NCI-H1092 (cell line): ENCODE data around the gene CORO6.
A peak's percentile ranks its signal among the peaks of the same experiment; 100 is the strongest.

Experiments
- DNase-seq: peaks from one replicate; lab custom pipeline; 2025; lab: John Stamatoyannopoulos, UW

The CORO6 gene

GRCh38 chr17:29613352-29613837 lies 9.3 kb downstream of the CORO6 start:
- DNase-seq: no peak

GRCh38 chr17:29612404-29613280 lies 10.1 kb downstream of the CORO6 start:
- no peak for DNase-seq

- no peak for DNase-seq
Measured at GRCh38 chr17:29612094-29612403, 10.7 kb downstream of the CORO6 start.

GRCh38 chr17:29611351-29612093 lies 11.2 kb downstream of the CORO6 start:
- no peak for DNase-seq

- DNase-seq: no peak
Measured at GRCh38 chr17:29610395-29610794, 12.3 kb downstream of the CORO6 start.

- no peak for DNase-seq
Measured at GRCh38 chr17:29608986-29609385, 13.7 kb downstream of the CORO6 start.

GRCh38 chr17:29607557-29608195 lies 15.0 kb downstream of the CORO6 start:
- no peak for DNase-seq

GRCh38 chr17:29603109-29603674 lies 19.5 kb downstream of the CORO6 start:
- no peak for DNase-seq

- DNase-seq: no peak
Measured at GRCh38 chr17:29597361-29598172, 25.1 kb downstream of the CORO6 start.

- DNase-seq: no peak
Measured at GRCh38 chr17:29596811-29597210, 25.9 kb downstream of the CORO6 start.

GRCh38 chr17:29595943-29596774 lies 26.6 kb downstream of the CORO6 start:
- no peak for DNase-seq

GRCh38 chr17:29595107-29595942 lies 27.4 kb downstream of the CORO6 start:
- DNase-seq: no peak

GRCh38 chr17:29594519-29595090 lies 28.1 kb downstream of the CORO6 start:
- no peak for DNase-seq

- peak; percentile 12 for DNase-seq
Measured at GRCh38 chr17:29593591-29594518, 28.9 kb downstream of the CORO6 start.

- peak; percentile 47 for DNase-seq
Measured at GRCh38 chr17:29592850-29593551, 29.7 kb downstream of the CORO6 start, which contains the start of gene ANKRD13B. TSS of gene ANKRD13B (plus strand) at chr17:29593132. CDS start at chr17:29593622, 490 bp downstream.

- peak; percentile 89 for DNase-seq
Measured at GRCh38 chr17:29591737-29592608, 30.7 kb downstream of the CORO6 start.
